ENCODE results near the gene SNRK.

- TF ChIP-seq CTCF (IDR thresholded peaks at IDR 0.05; ENCODE audit: borderline replicate concordance, extremely low read depth, low read length, poor library complexity, severe bottlenecking) (no peak), EZH2 (IDR thresholded peaks at IDR 0.05; ENCODE audit: borderline replicate concordance, low read depth, low read length, severe bottlenecking) (no peak)
Measured at GRCh38 chr3:43346978-43347749, 60.8 kb downstream of the SNRK start.

All from DND-41 (cell line).